ENCODE data around the gene CROCC.
"Not testable (repeated sequence)": the region's sequence is repeated elsewhere in the genome, so short reads cannot be mapped to it uniquely, and the experiment has no call there.

CROCC gene

GRCh38 chr1:16954579-16954978 is 32.8 kb downstream of the CROCC start:
- FAIRE-seq (no peak), DNase-seq (ENCODE audit: insufficient read length) (no peak)
- TF ChIP-seq TAF1 (IDR thresholded peaks at IDR 0.05; ENCODE audit: borderline replicate concordance, low read depth, low read length) (no peak), POLR2A (IDR thresholded peaks at IDR 0.05; ENCODE audit: low read depth, low read length) (no peak), POLR2AphosphoS5 (IDR thresholded peaks at IDR 0.05; ENCODE audit: low read depth, low read length) (no peak)

- FAIRE-seq = no peak
- no peak for DNase-seq (ENCODE audit: insufficient read length)
- TF ChIP-seq POLR2A (IDR thresholded peaks at IDR 0.05; ENCODE audit: low read depth, low read length) (no peak), POLR2AphosphoS5 (IDR thresholded peaks at IDR 0.05; ENCODE audit: low read depth, low read length) (no peak), TAF1 (IDR thresholded peaks at IDR 0.05; ENCODE audit: borderline replicate concordance, low read depth, low read length) (no peak)
Observed at GRCh38 chr1:16955186-16955585, 33.5 kb downstream of the CROCC start.

- no peak for TF ChIP-seq POLR2A (IDR thresholded peaks at IDR 0.05; ENCODE audit: low read depth, low read length)
- TF ChIP-seq TAF1 (IDR thresholded peaks at IDR 0.05; ENCODE audit: borderline replicate concordance, low read depth, low read length) = no peak
- no peak for TF ChIP-seq POLR2AphosphoS5 (IDR thresholded peaks at IDR 0.05; ENCODE audit: low read depth, low read length)
- no peak for FAIRE-seq
Observed at GRCh38 chr1:16956775-16957174, 35.0 kb downstream of the CROCC start.

GRCh38 chr1:16957731-16958130 is 36.0 kb downstream of the CROCC start:
- FAIRE-seq (no peak), DNase-seq (ENCODE audit: insufficient read length) (no peak)
- TF ChIP-seq TAF1 (IDR thresholded peaks at IDR 0.05; ENCODE audit: borderline replicate concordance, low read depth, low read length) = no peak
- TF ChIP-seq POLR2A (IDR thresholded peaks at IDR 0.05; ENCODE audit: low read depth, low read length) = no peak
- no peak for TF ChIP-seq POLR2AphosphoS5 (IDR thresholded peaks at IDR 0.05; ENCODE audit: low read depth, low read length)

More at GRCh38 chr1:16956775-16957174, 35.0 kb downstream of the CROCC start:
- DNase-seq (ENCODE audit: insufficient read length) = no peak

- FAIRE-seq (no peak), DNase-seq (ENCODE audit: insufficient read length) (no peak)
- no peak for TF ChIP-seq POLR2A (IDR thresholded peaks at IDR 0.05; ENCODE audit: low read depth, low read length)
- TF ChIP-seq POLR2AphosphoS5 (IDR thresholded peaks at IDR 0.05; ENCODE audit: low read depth, low read length) = no peak
- no peak for TF ChIP-seq TAF1 (IDR thresholded peaks at IDR 0.05; ENCODE audit: borderline replicate concordance, low read depth, low read length)
Observed at GRCh38 chr1:16958475-16958874, 36.7 kb downstream of the CROCC start.

GRCh38 chr1:16960560-16961296 is 39.0 kb downstream of the CROCC start:
- FAIRE-seq = peak; percentile 89
- DNase-seq (ENCODE audit: insufficient read length) = peak; percentile 74
- TF ChIP-seq TAF1 (IDR thresholded peaks at IDR 0.05; ENCODE audit: borderline replicate concordance, low read depth, low read length) (no peak), POLR2AphosphoS5 (IDR thresholded peaks at IDR 0.05; ENCODE audit: low read depth, low read length) (no peak), POLR2A (IDR thresholded peaks at IDR 0.05; ENCODE audit: low read depth, low read length) (no peak; the same call in 1 of the 2 replicates)

- TF ChIP-seq TAF1 (IDR thresholded peaks at IDR 0.05; ENCODE audit: borderline replicate concordance, low read depth, low read length) (no peak), POLR2A (IDR thresholded peaks at IDR 0.05; ENCODE audit: low read depth, low read length) (no peak), POLR2AphosphoS5 (IDR thresholded peaks at IDR 0.05; ENCODE audit: low read depth, low read length) (no peak)
- DNase-seq (ENCODE audit: insufficient read length) (no peak), FAIRE-seq (no peak)
Observed at GRCh38 chr1:16961297-16962133, 39.8 kb downstream of the CROCC start.

- not testable (repeated sequence) for DNase-seq (ENCODE audit: insufficient read length); FAIRE-seq
Observed at GRCh38 chr1:16964169-16964568, 42.4 kb downstream of the CROCC start.

- FAIRE-seq = no peak
- no peak for DNase-seq (ENCODE audit: insufficient read length)
- TF ChIP-seq TAF1 (IDR thresholded peaks at IDR 0.05; ENCODE audit: borderline replicate concordance, low read depth, low read length) (no peak), POLR2AphosphoS5 (IDR thresholded peaks at IDR 0.05; ENCODE audit: low read depth, low read length) (no peak)
Observed at GRCh38 chr1:16965486-16966067, 43.8 kb downstream of the CROCC start.

GRCh38 chr1:16966282-16966681 is 44.6 kb downstream of the CROCC start:
- no peak for TF ChIP-seq POLR2A (IDR thresholded peaks at IDR 0.05; ENCODE audit: low read depth, low read length)
- no peak for TF ChIP-seq TAF1 (IDR thresholded peaks at IDR 0.05; ENCODE audit: borderline replicate concordance, low read depth, low read length)
- no peak for TF ChIP-seq POLR2AphosphoS5 (IDR thresholded peaks at IDR 0.05; ENCODE audit: low read depth, low read length)
- FAIRE-seq = no peak
- DNase-seq (ENCODE audit: insufficient read length) = no peak

GRCh38 chr1:16967095-16967575 is 45.4 kb downstream of the CROCC start:
- TF ChIP-seq TAF1 (IDR thresholded peaks at IDR 0.05; ENCODE audit: borderline replicate concordance, low read depth, low read length) (no peak), POLR2AphosphoS5 (IDR thresholded peaks at IDR 0.05; ENCODE audit: low read depth, low read length) (no peak), POLR2A (IDR thresholded peaks at IDR 0.05; ENCODE audit: low read depth, low read length) (no peak)
- no peak for FAIRE-seq
- no peak for DNase-seq (ENCODE audit: insufficient read length)
